HCT116 (cell line): ENCODE measurements around the gene KLHL17. TPM values are rescaled to one million over a fixed set of nuclear protein-coding genes. Genes with fewer than 3 reads are reported as not detected.

Experiments
- ATAC-seq: fragments of 200-7000 bp; cut with Tn5 transposase; 2 replicates; pipeline ENCODE4 v1.9.1; 2020; ENCODE audit warnings: mild to moderate bottlenecking, moderate library complexity
- BruUV-seq: library from RNA; stranded (reverse); fragments of 400-500 nt; replicated peaks from 2 replicates; lab custom pipeline; 2021; lab: Mats Ljungman, UMichigan
- CTCF ChIA-PET: fragments of 300-600 bp; sonication (Branson Sonifier 250); formaldehyde crosslinking; loops from one replicate; lab custom pipeline; 2021; ENCODE audit warnings: antibody characterized with exemption; lab: Charles Lee
- POLR2A ChIA-PET: fragments of 300-600, 350-600 bp; sonication (Branson Sonifier 250); formaldehyde crosslinking; loops from one replicate; lab custom pipeline; 2021; ENCODE audit warnings: antibody characterized with exemption; lab: Charles Lee
- RAD21 ChIA-PET, 2 experiments: fragments of 300-600 bp; sonication (Branson Sonifier 250); formaldehyde crosslinking; loops; one replicate each; lab custom pipeline; 2023; ENCODE audit warnings: low total read pairs in 2 of 2; ENCODE audit not compliant: uncharacterized antibody in 2 of 2, unreplicated experiment in 2 of 2, low non-redundant PET in 1 of 2; lab: Charles Lee
- DNase-seq: peaks from one replicate; pipeline ENCODE4 v3.0.0-alpha.2; 2010; ENCODE audit warnings: low read depth, low spot score
- H2AFZ ChIP-seq: fragments of 200-600 bp; shearing (Covaris generic), sonication (generic); 2 replicates; pipeline ENCODE4 v1.6.1; 2017; ENCODE audit warnings: low read depth, mixed run types, mixed read lengths, antibody characterized with exemption, low read length; ENCODE audit not compliant: poor library complexity, severe bottlenecking
- H3K27ac ChIP-seq: 2 replicates; pipeline ENCODE4 v1.5.1; 2012; ENCODE audit warnings: low read depth, low read length
- H3K27me3 ChIP-seq: fragments of 200-600 bp; sonication (generic); 2 replicates; pipeline ENCODE4 v1.6.1; 2016; ENCODE audit warnings: mixed run types, low read length, mixed read lengths; ENCODE audit not compliant: insufficient read depth
- H3K36me3 ChIP-seq, 2 experiments: fragments of 200-500 bp in 1 of 2; fragments of 200-600 bp in 1 of 2; sonication (Bioruptor generic) in 1 of 2; sonication (generic) in 1 of 2; 2 replicates each; pipeline versions ENCODE4 v1.5.1 to v1.6.1; 2014 to 2016; ENCODE audit warnings: low read length in 2 of 2, inconsistent platforms in 1 of 2, mixed read lengths in 1 of 2, mixed run types in 1 of 2; ENCODE audit not compliant: insufficient read depth in 2 of 2, control insufficient read depth in 1 of 2
- H3K4me1 ChIP-seq, 2 experiments: fragments of 200-600 bp in 1 of 2; sonication (generic) in 1 of 2; 2 replicates each; pipeline versions ENCODE4 v1.5.1 to v1.6.1; 2012 to 2017; ENCODE audit warnings: low read length in 2 of 2, inconsistent platforms in 1 of 2, mild to moderate bottlenecking in 1 of 2, mixed read lengths in 1 of 2, mixed run types in 1 of 2, moderate library complexity in 1 of 2; ENCODE audit not compliant: insufficient read depth in 2 of 2, control insufficient read depth in 1 of 2
- H3K4me2 ChIP-seq: fragments of 200-600 bp; sonication (generic); 2 replicates; pipeline ENCODE4 v1.6.1; 2017; ENCODE audit warnings: mixed run types, low read length, mixed read lengths
- H3K4me3 ChIP-seq, 2 experiments: fragments of 200-600 bp in 1 of 2; sonication (generic) in 1 of 2; replicated peaks in 1 of 2; 2 replicates each; pipeline ENCODE4 v1.5.1; 2011 to 2016; ENCODE audit warnings: low read length in 2 of 2, control low read depth in 1 of 2, low read depth in 1 of 2, mild to moderate bottlenecking in 1 of 2, mixed read lengths in 1 of 2, mixed run types in 1 of 2
- H3K79me2 ChIP-seq: fragments of 200-600 bp; sonication (generic); 2 replicates; pipeline ENCODE4 v1.6.1; 2017; ENCODE audit warnings: mild to moderate bottlenecking, mixed run types, low read length, moderate library complexity, mixed read lengths; ENCODE audit not compliant: insufficient read depth
- H3K9ac ChIP-seq: fragments of 200-600 bp; sonication (generic); 2 replicates; pipeline ENCODE4 v1.6.1; 2016; ENCODE audit warnings: low read length, mixed read lengths
- H3K9me2 ChIP-seq: fragments of 200-600 bp; sonication (generic), shearing (Covaris generic); 2 replicates; pipeline ENCODE4 v1.6.1; 2017; ENCODE audit warnings: mixed run types, mild to moderate bottlenecking, moderate library complexity; ENCODE audit not compliant: insufficient read depth
- H3K9me3 ChIP-seq, 2 experiments: fragments of 200-500 bp in 1 of 2; fragments of 200-600 bp in 1 of 2; sonication (Bioruptor generic) in 1 of 2; sonication (generic) in 1 of 2; 2 replicates each; pipeline ENCODE4 v1.6.1; 2014 to 2017; ENCODE audit warnings: low read length in 2 of 2, mixed read lengths in 2 of 2, inconsistent platforms in 1 of 2, low read depth in 1 of 2, mild to moderate bottlenecking in 1 of 2, mixed run types in 1 of 2, moderate library complexity in 1 of 2; ENCODE audit not compliant: control insufficient read depth in 1 of 2, insufficient read depth in 1 of 2
- H4K20me1 ChIP-seq: fragments of 200-600 bp; sonication (generic), shearing (Covaris generic); 2 replicates; pipeline ENCODE4 v1.6.1; 2017; ENCODE audit warnings: mixed run types, mild to moderate bottlenecking, moderate library complexity; ENCODE audit not compliant: insufficient read depth
- ATF3 ChIP-seq: IDR thresholded peaks from 2 replicates; pipeline ENCODE4 v1.6.1; 2012
- CBX3 ChIP-seq: IDR thresholded peaks from 2 replicates; pipeline ENCODE4 v1.6.1; 2012; ENCODE audit warnings: low read depth
- CEBPB ChIP-seq: IDR thresholded peaks from 2 replicates; pipeline ENCODE4 v1.6.1; 2012; ENCODE audit warnings: low read depth
- CTCF ChIP-seq, 3 experiments: fragments of 200-600 bp in 1 of 3; sonication (generic) in 1 of 3; IDR thresholded peaks in 2 of 3; conservative IDR thresholded peaks in 1 of 3; 2 replicates each; pipeline ENCODE4 v1.5.1; 2012 to 2017; ENCODE audit warnings: low read depth in 2 of 3, low read length in 2 of 3, antibody characterized with exemption in 1 of 3, borderline replicate concordance in 1 of 3, control low read depth in 1 of 3, mild to moderate bottlenecking in 1 of 3, mixed read lengths in 1 of 3, mixed run types in 1 of 3, moderate library complexity in 1 of 3; ENCODE audit not compliant: insufficient read depth in 1 of 3
- EGR1 ChIP-seq: IDR thresholded peaks from 2 replicates; pipeline ENCODE4 v1.6.1; 2012; ENCODE audit warnings: low read depth
- ELF1 ChIP-seq: IDR thresholded peaks from 2 replicates; pipeline ENCODE4 v1.6.1; 2012; ENCODE audit warnings: low read depth, borderline replicate concordance
- EZH2 ChIP-seq: fragments of 200-600 bp; sonication (generic); IDR thresholded peaks from 2 replicates; pipeline ENCODE4 v1.6.1; 2017; ENCODE audit warnings: antibody characterized with exemption, mixed run types
- EZH2phosphoT487 ChIP-seq: fragments of 200-600 bp; IDR thresholded peaks from 2 replicates; pipeline ENCODE4 v1.6.1; 2018; ENCODE audit warnings: antibody characterized with exemption, borderline replicate concordance
- FOSL1 ChIP-seq: IDR thresholded peaks from 2 replicates; pipeline ENCODE4 v1.6.1; 2012; ENCODE audit warnings: low read depth
- JUND ChIP-seq: IDR thresholded peaks from 2 replicates; pipeline ENCODE4 v1.6.1; 2012
- POLR2A ChIP-seq: IDR thresholded peaks from 2 replicates; pipeline ENCODE4 v1.7.0; 2011; ENCODE audit warnings: borderline replicate concordance; ENCODE audit not compliant: insufficient read depth, insufficient read length; ENCODE audit errors: extremely low read depth
- POLR2AphosphoS5 ChIP-seq: IDR thresholded peaks from 2 replicates; pipeline ENCODE4 v1.6.1; 2011; ENCODE audit warnings: mild to moderate bottlenecking, low read depth, low read length, moderate library complexity
- RAD21 ChIP-seq: IDR thresholded peaks from 2 replicates; pipeline ENCODE4 v1.6.1; 2012; ENCODE audit warnings: low read depth, mild to moderate bottlenecking
- REST ChIP-seq: IDR thresholded peaks from 2 replicates; pipeline ENCODE4 v1.6.1; 2012; ENCODE audit warnings: low read depth
- SIN3A ChIP-seq: IDR thresholded peaks from 2 replicates; pipeline ENCODE4 v1.6.1; 2012; ENCODE audit warnings: low read depth
- SP1 ChIP-seq: IDR thresholded peaks from 2 replicates; pipeline ENCODE4 v1.6.1; 2012; ENCODE audit warnings: low read depth
- SRF ChIP-seq: IDR thresholded peaks from 2 replicates; pipeline ENCODE4 v1.6.1; 2012; ENCODE audit warnings: low read depth
- YY1 ChIP-seq: IDR thresholded peaks from 2 replicates; pipeline ENCODE4 v1.6.1; 2011; ENCODE audit warnings: low read length, low read depth, moderate library complexity, mild to moderate bottlenecking; ENCODE audit not compliant: insufficient replicate concordance; ENCODE audit errors: extremely low read depth
- ZFX ChIP-seq: fragments of 450-650 bp; IDR thresholded peaks from 2 replicates; pipeline ENCODE4 v1.6.1; 2017
- ZNF274 ChIP-seq: fragments of 200-500 bp; sonication (Bioruptor generic); IDR thresholded peaks from 2 replicates; pipeline ENCODE4 v1.6.1; 2014; ENCODE audit warnings: mild to moderate bottlenecking, low read depth, low read length, inconsistent platforms
- intact Hi-C: fragments of 100-400 bp; cut with micrococcal nuclease; formaldehyde crosslinking; loops from 2 replicates; pipeline ENCODE4 v1.10.0; 2022
- total RNA-seq: library from RNA; stranded (reverse); gene quantifications from one replicate; pipeline ENCODE4 v1.2.1, GENCODE V29; 2021; ENCODE audit not compliant: unreplicated experiment

KLHL17 gene
- total RNA-seq, 1 experiment from 2014 or later: 100.0 TPM

GRCh38 chr1:937521-937920 lies 22.9 kb upstream of the KLHL17 start:
- peaks cover 18% of the 10 kb centered on the region; the same call in 1 of the 2 replicates for H3K27me3 ChIP-seq
- intact Hi-C loops: no loop called here
- ChIA-PET RAD21 (interaction anchor here (1.0 to 1.1 kb wide), 3 partner anchors 9 to 68 kb away, joined by 3 read pairs; no protein-coding TSS in a partner anchor), POLR2A (no interaction called here), CTCF (interaction anchor here (1.4 kb wide), 1 partner anchor 33 kb away, joined by 14 read pairs; no protein-coding TSS in a partner anchor)
- peaks cover 48 to 49% of the 10 kb centered on the region in 2 experiments for H3K4me1 ChIP-seq
- H3K4me3 ChIP-seq: no peak overlapping the region
- no peaks in the 10 kb centered on the region for H3K9me3 ChIP-seq
- H3K79me2 ChIP-seq: no peaks in the 10 kb centered on the region
- H4K20me1 ChIP-seq: no peaks in the 10 kb centered on the region
- no TSS peak for BruUV-seq
- no peaks in the 10 kb centered on the region for H3K9me2 ChIP-seq
- ATAC-seq: no peak
- H3K27ac ChIP-seq: no peak overlapping the region
- H3K9ac ChIP-seq: no peak overlapping the region
- no peak overlapping the region for H3K4me2 ChIP-seq
- H3K36me3 ChIP-seq: no peaks in the 10 kb centered on the region
- no peak overlapping the region for H2AFZ ChIP-seq
- DNase-seq: no peak
- TF ChIP-seq POLR2A (no peak), SIN3A (no peak), REST (no peak), ZFX (no peak), CTCF (IDR thresholded peaks at IDR 0.05 in 2 of 3, conservative IDR thresholded peaks at IDR 0.05 in 1 of 3; ENCODE audit: borderline replicate concordance in 1 of 3, insufficient read depth in 1 of 3, low read depth in 2 of 3, low read length in 2 of 3) (no peak), RAD21 (no peak), EZH2 (no peak), ZNF274 (no peak), YY1 (no peak), ATF3 (no peak), POLR2AphosphoS5 (no peak), SP1 (no peak), CBX3 (no peak), EZH2phosphoT487 (no peak), SRF (no peak), FOSL1 (no peak), JUND (no peak), EGR1 (no peak), CEBPB (no peak), ELF1 (no peak)
- TF ChIP-seq, all 23 proteins: peak for 0
